GM12878 (cell line): ENCODE data around the gene EIF5. TPM values are rescaled to one million over a fixed set of nuclear protein-coding genes. Genes with fewer than 3 reads are reported as not detected.

ENCODE experiments used
- ATAC-seq: fragments of 200-7000 bp; cut with Tn5 transposase; 3 replicates; pipeline ENCODE4 v1.9.1; 2020; ENCODE audit warnings: mild to moderate bottlenecking, moderate library complexity
- BruUV-seq: library from RNA; stranded (reverse); fragments of 400-500 nt; replicated peaks from 2 replicates; lab custom pipeline; 2021; lab: Mats Ljungman, UMichigan
- CTCF ChIA-PET: fragments of 300-600 bp; sonication (Branson Sonifier 250); formaldehyde crosslinking; extraction: SDS; loops from one replicate; lab custom pipeline; 2021; ENCODE audit warnings: inconsistent platforms; lab: Yijun Ruan, JAX
- POLR2A ChIA-PET: fragments of 350-600 bp; formaldehyde crosslinking; extraction: SDS; loops from one replicate; lab custom pipeline; 2021; ENCODE audit warnings: inconsistent platforms; lab: Charles Lee
- RAD21 ChIA-PET: fragments of 300-600 bp; sonication (Branson Sonifier 250); formaldehyde crosslinking; loops from one replicate; lab custom pipeline; 2023; ENCODE audit warnings: antibody characterized with exemption; ENCODE audit not compliant: unreplicated experiment; lab: Charles Lee
- SMC1A ChIA-PET: fragments of 300-600 bp; sonication (Branson Sonifier 250); formaldehyde crosslinking; loops from one replicate; lab custom pipeline; 2023; ENCODE audit not compliant: unreplicated experiment, uncharacterized antibody; lab: Charles Lee
- DNase-seq: peaks from one replicate; pipeline ENCODE4 v3.0.0-alpha.2; 2011; ENCODE audit warnings: low read depth, low spot score
- FAIRE-seq: peaks from 3 replicates; lab custom pipeline; 2011; peaks lifted over from hg19 to GRCh38; lab: Jason Lieb, UNC
- H2AFZ ChIP-seq: 2 replicates; pipeline ENCODE4 v1.6.0; 2011; ENCODE audit warnings: low read depth, low read length, control low read depth; ENCODE audit not compliant: control insufficient read depth
- H3K27ac ChIP-seq: 2 replicates; pipeline ENCODE4 v1.5.1; 2011; ENCODE audit warnings: control low read depth; ENCODE audit not compliant: control insufficient read depth, insufficient read depth
- H3K27me3 ChIP-seq, 2 experiments: replicated peaks in 1 of 2; 2 replicates each; pipeline versions ENCODE4 v1.6.0 to v1.6.1; 2011; ENCODE audit warnings: low read length in 1 of 2; ENCODE audit not compliant: control insufficient read depth in 2 of 2, insufficient read depth in 2 of 2
- H3K36me3 ChIP-seq, 2 experiments: 2 replicates each; pipeline ENCODE4 v1.5.1; 2011; ENCODE audit warnings: low read length in 1 of 2; ENCODE audit not compliant: control insufficient read depth in 2 of 2, insufficient read depth in 2 of 2
- H3K4me1 ChIP-seq: 2 replicates; pipeline ENCODE4 v1.6.1; 2011; ENCODE audit warnings: mild to moderate bottlenecking, low read length, moderate library complexity, mixed read lengths; ENCODE audit not compliant: control insufficient read depth, insufficient read depth
- H3K4me2 ChIP-seq: 2 replicates; pipeline ENCODE4 v1.6.0; 2011; ENCODE audit warnings: control low read depth; ENCODE audit not compliant: control insufficient read depth, insufficient read depth
- H3K4me3 ChIP-seq: fragments of 200-600 bp; sonication (generic); 2 replicates; pipeline ENCODE4 v1.5.1; 2016
- H3K79me2 ChIP-seq: 2 replicates; pipeline ENCODE4 v1.6.0; 2011; ENCODE audit warnings: low read length; ENCODE audit not compliant: control insufficient read depth, insufficient read depth
- H3K9ac ChIP-seq: 2 replicates; pipeline ENCODE4 v1.8.0; 2011; ENCODE audit warnings: low read length, control low read depth, mixed read lengths; ENCODE audit not compliant: control insufficient read depth, insufficient read depth
- H3K9me3 ChIP-seq: replicated peaks from 3 replicates; pipeline ENCODE4 v1.5.1; 2011; ENCODE audit warnings: mild to moderate bottlenecking, low read length; ENCODE audit not compliant: control insufficient read depth, insufficient read depth
- H4K20me1 ChIP-seq: 2 replicates; pipeline ENCODE4 v1.6.0; 2011; ENCODE audit not compliant: control insufficient read depth, insufficient read depth
- CEBPB ChIP-seq, 2 experiments: fragments of 150-350 bp in 1 of 2; IDR thresholded peaks; 2 replicates each; pipeline ENCODE4 v1.6.1; 2012 to 2014; ENCODE audit warnings: low read depth in 2 of 2, low read length in 2 of 2, borderline replicate concordance in 1 of 2, inconsistent platforms in 1 of 2
- CREB1 ChIP-seq: IDR thresholded peaks from 2 replicates; pipeline ENCODE4 v1.6.1; 2012; ENCODE audit warnings: low read depth, mild to moderate bottlenecking, inconsistent platforms
- ELK1 ChIP-seq: IDR thresholded peaks from 2 replicates; pipeline ENCODE4 v1.6.1; 2012; ENCODE audit warnings: low read depth, low read length, improper control_type of control experiment
- MTA2 ChIP-seq: fragments of 450-650 bp; IDR thresholded peaks from 2 replicates; pipeline ENCODE4 v1.6.1; 2016; ENCODE audit warnings: low read depth, mild to moderate bottlenecking, moderate library complexity
- MYB ChIP-seq: fragments of 150-350 bp; IDR thresholded peaks from 2 replicates; pipeline ENCODE4 v1.6.1; 2014; ENCODE audit warnings: mild to moderate bottlenecking, low read depth, low read length, borderline replicate concordance
- POLR2AphosphoS5 ChIP-seq: IDR thresholded peaks from 2 replicates; pipeline ENCODE4 v1.6.1; 2011; ENCODE audit warnings: mild to moderate bottlenecking, low read length, inconsistent platforms
- PRDM15 ChIP-seq: fragments of 450-650 bp; formaldehyde crosslinking; IDR thresholded peaks from 2 replicates; pipeline ENCODE4 v1.4.0; 2020; ENCODE audit warnings: mild to moderate bottlenecking, moderate library complexity
- RAD21 ChIP-seq: IDR thresholded peaks from 2 replicates; pipeline ENCODE4 v1.6.1; 2011; ENCODE audit warnings: mild to moderate bottlenecking, low read depth, low read length, moderate library complexity; ENCODE audit not compliant: insufficient read depth
- SMAD5 ChIP-seq: IDR thresholded peaks from 2 replicates; pipeline ENCODE4 v1.6.1; 2016; ENCODE audit warnings: antibody characterized with exemption, low read depth
- SREBF2 ChIP-seq: IDR thresholded peaks from 2 replicates; pipeline ENCODE4 v1.6.1; 2012; ENCODE audit warnings: mild to moderate bottlenecking, low read length
- SUZ12 ChIP-seq: fragments of 200-600 bp; sonication (generic); IDR thresholded peaks from one replicate; pipeline ENCODE4 v1.6.1; 2018; ENCODE audit warnings: antibody characterized with exemption, mild to moderate bottlenecking; ENCODE audit not compliant: unreplicated experiment
- ZSCAN29 ChIP-seq: fragments of 450-650 bp; IDR thresholded peaks from 2 replicates; pipeline ENCODE4 v1.6.1; 2017; ENCODE audit warnings: mild to moderate bottlenecking, moderate library complexity
- in situ Hi-C: fragments of 300-500 bp; cut with MboI; formaldehyde crosslinking; loops from 9 replicates; pipeline ENCODE4 v1.14.3; 2018; ENCODE audit warnings: mixed read lengths
- intact Hi-C: fragments of 100-400 bp; cut with micrococcal nuclease; formaldehyde crosslinking; loops from one replicate; pipeline ENCODE4 v1.14.2; 2022; ENCODE audit not compliant: unreplicated experiment
- polyA plus RNA-seq, 11 experiments: library from polyadenylated mRNA; depleted of rRNA in 4 of 11; unstranded in 6 of 11; stranded (reverse) in 5 of 11; fragments of >200 nt; fragmentation: Nextera tagmentation in 4 of 11; fragmentation: Illumina TruSeq in 1 of 11; extraction: Ambion mirVana in 4 of 11; extraction: Trizol in 1 of 11; gene quantifications; 1 replicate in 1 of 11; 2 replicates in 10 of 11; pipeline versions ENCODE4 v1.2.1 to v1.2.3, GENCODE V29; 2011 to 2016; ENCODE audit warnings: inconsistent platforms in 2 of 11, missing spikeins in 2 of 11, low read depth in 1 of 11
- total RNA-seq, 4 experiments: library from RNA; depleted of rRNA in 3 of 4; stranded (reverse); fragments of >200 nt in 3 of 4; fragmentation: Illumina TruSeq in 1 of 4; extraction: Trizol in 1 of 4; gene quantifications; 2 replicates each; pipeline versions ENCODE4 v1.2.1 to v1.2.3, GENCODE V29; 2013 to 2021

EIF5 gene
- total and polyA plus RNA-seq, 10 of the 15 experiments (the other 5 are each of a cell fraction or from before 2014, with no cell fraction given): 51.2 to 360 (median 115) TPM

GRCh38 chr14:103296007-103296406, 38.0 kb upstream of the EIF5 start:
- H3K4me2 ChIP-seq: no peak overlapping the region
- ATAC-seq (no peak), DNase-seq (no peak), FAIRE-seq (no peak)
- ChIA-PET CTCF (interaction anchor here (1.4 kb wide), 1 partner anchor 191 kb away, joined by 3 read pairs; no protein-coding TSS in a partner anchor), RAD21 (no interaction called here), SMC1A (interaction anchor here (0.6 to 1.4 kb wide), 4 partner anchors 96 to 661 kb away, joined by 3 to 10 read pairs (median 4); no protein-coding TSS in a partner anchor), POLR2A (interaction anchor here (0.6 kb wide), 1 partner anchor 211 kb away, joined by 3 read pairs; no protein-coding TSS in a partner anchor)
- no peaks in the 10 kb centered on the region for H3K79me2 ChIP-seq
- no peak overlapping the region for H3K9ac ChIP-seq
- no peaks in the 10 kb centered on the region for H4K20me1 ChIP-seq
- no peak overlapping the region for H3K27ac ChIP-seq
- intact Hi-C loops (loop anchor here (10.0 kb wide), 1 partner anchor 601 kb away; no protein-coding TSS in a partner anchor), in situ Hi-C loops (no loop called here)
- no peak overlapping the region for H2AFZ ChIP-seq
- no peaks in the 10 kb centered on the region for H3K9me3 ChIP-seq
- H3K4me3 ChIP-seq: no peak overlapping the region
- TF ChIP-seq POLR2AphosphoS5: no peak
- no peak for TF ChIP-seq ZSCAN29
- no peak for TF ChIP-seq MTA2
- TF ChIP-seq CEBPB (IDR thresholded peaks at IDR 0.05; ENCODE audit: borderline replicate concordance in 1 of 2, low read depth in 2 of 2, low read length in 2 of 2): no peak
- no peak for TF ChIP-seq SREBF2
- TF ChIP-seq SMAD5: no peak
- TF ChIP-seq RAD21: no peak
- no peak for TF ChIP-seq ELK1
- no peak for TF ChIP-seq CREB1
- no peak for TF ChIP-seq MYB
- no peak for TF ChIP-seq SUZ12
- TF ChIP-seq PRDM15 (CRISPR knock-in tag): no peak
- H3K27me3 ChIP-seq: no peaks in the 10 kb centered on the region
- no TSS peak for BruUV-seq
- no peaks in the 10 kb centered on the region for H3K4me1 ChIP-seq
- H3K36me3 ChIP-seq: no peaks in the 10 kb centered on the region
